ENCODE results near the gene SPNS3. TPM values are rescaled to one million over a fixed set of nuclear protein-coding genes. Genes with fewer than 3 reads are reported as not detected.

SPNS3 gene
- total and polyA plus RNA-seq, 2 donors (not counting 3 experiments of a cell fraction or from before 2014, with no cell fraction given): 0.18 to 0.66 TPM

GRCh38 chr17:4497101-4497824 lies 63.5 kb downstream of the SPNS3 start:
- ChIA-PET POLR2A (no interaction called here), CTCF (interaction anchor here (1.0 to 1.6 kb wide), 2 partner anchors 58 to 70 kb away, joined by 3 to 8 read pairs; partner anchors contain the start of gene MYBBP1A)
- H3K79me2 ChIP-seq (ENCODE audit: control insufficient read depth, insufficient read depth, low read length): no peaks in the 10 kb centered on the region
- H3K27ac ChIP-seq (ENCODE audit: insufficient read depth, low read depth, low read length): no peak overlapping the region
- H3K9me1 ChIP-seq (replicated peaks; ENCODE audit: control insufficient read depth, extremely low read depth, insufficient read depth, low read length): no peaks in the 10 kb centered on the region
- no peak for TF ChIP-seq FOS (IDR thresholded peaks at IDR 0.05; ENCODE audit: borderline replicate concordance, insufficient read depth, low read length)
- no peak for TF ChIP-seq POLR2A (IDR thresholded peaks at IDR 0.05; ENCODE audit: low read depth, low read length)
- no peak for TF ChIP-seq MAX (IDR thresholded peaks at IDR 0.05; ENCODE audit: insufficient read depth, insufficient read length)
- TF ChIP-seq POLR2AphosphoS5 (IDR thresholded peaks at IDR 0.05; ENCODE audit: insufficient read depth, low read depth, low read length): no peak
- TF ChIP-seq JUN (IDR thresholded peaks at IDR 0.05; ENCODE audit: borderline replicate concordance, insufficient read depth, insufficient read length, low read depth): no peak
- no peak for TF ChIP-seq GATA2 (IDR thresholded peaks at IDR 0.05; ENCODE audit: insufficient read depth, insufficient read length, low read depth, low read length)
- TF ChIP-seq MYC (IDR thresholded peaks at IDR 0.05; ENCODE audit: low read depth, low read length): no peak
- TF ChIP-seq CTCF (IDR thresholded peaks at IDR 0.05; ENCODE audit: extremely low read depth in 1 of 2, insufficient read depth in 1 of 2, low read depth in 1 of 2, low read length in 2 of 2): no peak
- TF ChIP-seq EZH2 (IDR thresholded peaks at IDR 0.05; ENCODE audit: borderline replicate concordance, low read depth, low read length, severe bottlenecking): no peak
- FAIRE-seq (peak; percentile 12), DNase-seq (ENCODE audit: low read depth, low spot score) (no peak)
- intact Hi-C loops (cut with micrococcal nuclease): no loop called here
- no peak overlapping the region for H3K4me2 ChIP-seq (ENCODE audit: insufficient read depth, low read length)
- H2AFZ ChIP-seq (ENCODE audit: low read depth, low read length): no peak overlapping the region
- no TSS peak for BruUV-seq (replicated peaks)
- H3K4me1 ChIP-seq (ENCODE audit: control insufficient read depth, extremely low read depth, insufficient read depth, low read length): peaks cover 22% of the 10 kb centered on the region
- H3K27me3 ChIP-seq (ENCODE audit: control insufficient read depth in 2 of 2, insufficient read depth in 2 of 2, low read length in 2 of 2): no peaks in the 10 kb centered on the region
- H3K36me3 ChIP-seq (ENCODE audit: control insufficient read depth in 2 of 2, extremely low read depth in 1 of 2, insufficient read depth in 2 of 2, low read length in 2 of 2): peaks cover 0 to 2% of the 10 kb centered on the region in 2 experiments
- H3K9ac ChIP-seq (replicated peaks; ENCODE audit: extremely low read depth, insufficient read depth, low read length): no peak overlapping the region
- no peak overlapping the region for H3K4me3 ChIP-seq (replicated peaks in 1 of 3; ENCODE audit: insufficient read depth in 1 of 3, low read depth in 1 of 3, low read length in 3 of 3)
- H3K9me3 ChIP-seq (replicated peaks; ENCODE audit: control insufficient read depth, insufficient read depth, low read length): no peaks in the 10 kb centered on the region
- no peaks in the 10 kb centered on the region for H4K20me1 ChIP-seq (replicated peaks; ENCODE audit: control insufficient read depth, extremely low read depth, insufficient read depth, low read length)
- dilution Hi-C loops (cut with MboI; ENCODE audit: extremely low pct_ligation_motif_present, low sequenced_read_pairs): no loop called here

All from endothelial cell of umbilical vein (primary cell).